ENCODE measurements around the gene KDM2B.

- TF ChIP-seq POLR2A (IDR thresholded peaks at IDR 0.05; ENCODE audit: low read length) = no peak
- TF ChIP-seq GATA1 (IDR thresholded peaks at IDR 0.05; ENCODE audit: low read depth, low read length) = no peak
Observed at GRCh38 chr12:121465921-121466793, 114.7 kb downstream of the KDM2B start.
